ENCODE data around the gene ZFYVE26. TPM values are rescaled to one million over a fixed set of nuclear protein-coding genes. Genes with fewer than 3 reads are reported as not detected.

The ZFYVE26 gene
- total RNA-seq, 1 experiment from 2014 or later, result 20.5 TPM

DNA sequence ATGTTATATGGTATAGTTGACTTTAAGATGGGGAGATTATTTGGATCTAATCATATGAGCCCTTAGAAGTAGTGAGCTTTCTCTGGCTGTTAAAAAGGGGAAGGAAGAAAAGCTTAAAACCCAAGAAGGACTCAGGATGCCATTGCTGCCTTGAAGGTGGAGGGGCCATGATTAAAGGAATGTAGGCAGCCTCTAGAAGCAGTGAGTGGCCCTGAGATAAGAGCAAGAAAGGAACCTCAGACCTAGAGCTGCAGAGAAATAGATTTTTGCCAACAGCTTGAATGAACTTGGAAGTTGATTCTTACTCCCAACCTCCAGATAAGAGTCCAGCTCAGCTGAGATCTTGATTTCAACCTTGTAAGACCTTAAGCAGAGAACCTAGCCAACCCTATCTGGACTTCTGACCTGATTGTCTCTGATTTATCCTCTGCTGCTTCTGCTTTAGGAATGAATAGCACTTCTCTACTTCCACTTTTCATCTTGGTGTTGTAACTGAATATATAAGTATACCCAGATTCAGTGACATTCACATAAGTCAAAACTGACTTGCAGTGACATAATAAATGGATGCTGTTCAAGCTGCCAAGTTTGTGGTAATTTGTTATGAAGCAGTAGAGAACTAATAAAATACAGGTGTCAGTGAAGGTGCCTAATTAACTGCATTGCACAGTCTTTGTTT is 36.7 kb upstream of the ZFYVE26 start:
- peaks cover 4% of the 10 kb centered on the region for H3K9me3 ChIP-seq (ENCODE audit: low read depth, low read length, poor library complexity, severe bottlenecking)
- POLR2A ChIA-PET (ENCODE audit: low non-redundant PET), result no interaction called here
- no peak for DNase-seq (ENCODE audit: low spot score)
- no peak overlapping the region for H3K27ac ChIP-seq (ENCODE audit: low read depth, low read length, poor library complexity, severe bottlenecking)
- CTCF ChIA-PET, result no interaction called here
- intact Hi-C loops (cut with micrococcal nuclease; ENCODE audit: unreplicated experiment), result no loop called here
- H3K4me3 ChIP-seq (ENCODE audit: low read depth, low read length, poor library complexity, severe bottlenecking), result no peak overlapping the region
- H3K27me3 ChIP-seq (replicated peaks; ENCODE audit: insufficient read depth, low read depth, low read length, poor library complexity), result no peaks in the 10 kb centered on the region
- no TSS peak for BruUV-seq (replicated peaks)
- no peaks in the 10 kb centered on the region for H3K4me1 ChIP-seq (ENCODE audit: insufficient read depth, low read length, poor library complexity, severe bottlenecking)
- no peak for TF ChIP-seq EZH2 (IDR thresholded peaks at IDR 0.05; ENCODE audit: borderline replicate concordance, low read depth, low read length, poor library complexity, severe bottlenecking)
- TF ChIP-seq, protein P1, sequence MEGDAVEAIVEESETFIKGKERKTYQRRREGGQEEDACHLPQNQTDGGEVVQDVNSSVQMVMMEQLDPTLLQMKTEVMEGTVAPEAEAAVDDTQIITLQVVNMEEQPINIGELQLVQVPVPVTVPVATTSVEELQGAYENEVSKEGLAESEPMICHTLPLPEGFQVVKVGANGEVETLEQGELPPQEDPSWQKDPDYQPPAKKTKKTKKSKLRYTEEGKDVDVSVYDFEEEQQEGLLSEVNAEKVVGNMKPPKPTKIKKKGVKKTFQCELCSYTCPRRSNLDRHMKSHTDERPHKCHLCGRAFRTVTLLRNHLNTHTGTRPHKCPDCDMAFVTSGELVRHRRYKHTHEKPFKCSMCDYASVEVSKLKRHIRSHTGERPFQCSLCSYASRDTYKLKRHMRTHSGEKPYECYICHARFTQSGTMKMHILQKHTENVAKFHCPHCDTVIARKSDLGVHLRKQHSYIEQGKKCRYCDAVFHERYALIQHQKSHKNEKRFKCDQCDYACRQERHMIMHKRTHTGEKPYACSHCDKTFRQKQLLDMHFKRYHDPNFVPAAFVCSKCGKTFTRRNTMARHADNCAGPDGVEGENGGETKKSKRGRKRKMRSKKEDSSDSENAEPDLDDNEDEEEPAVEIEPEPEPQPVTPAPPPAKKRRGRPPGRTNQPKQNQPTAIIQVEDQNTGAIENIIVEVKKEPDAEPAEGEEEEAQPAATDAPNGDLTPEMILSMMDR (conservative IDR thresholded peaks at IDR 0.05; ENCODE audit: low read depth, low read length), result no peak
- H3K36me3 ChIP-seq (ENCODE audit: insufficient read depth, low read length, poor library complexity, severe bottlenecking), result no peaks in the 10 kb centered on the region

DNA sequence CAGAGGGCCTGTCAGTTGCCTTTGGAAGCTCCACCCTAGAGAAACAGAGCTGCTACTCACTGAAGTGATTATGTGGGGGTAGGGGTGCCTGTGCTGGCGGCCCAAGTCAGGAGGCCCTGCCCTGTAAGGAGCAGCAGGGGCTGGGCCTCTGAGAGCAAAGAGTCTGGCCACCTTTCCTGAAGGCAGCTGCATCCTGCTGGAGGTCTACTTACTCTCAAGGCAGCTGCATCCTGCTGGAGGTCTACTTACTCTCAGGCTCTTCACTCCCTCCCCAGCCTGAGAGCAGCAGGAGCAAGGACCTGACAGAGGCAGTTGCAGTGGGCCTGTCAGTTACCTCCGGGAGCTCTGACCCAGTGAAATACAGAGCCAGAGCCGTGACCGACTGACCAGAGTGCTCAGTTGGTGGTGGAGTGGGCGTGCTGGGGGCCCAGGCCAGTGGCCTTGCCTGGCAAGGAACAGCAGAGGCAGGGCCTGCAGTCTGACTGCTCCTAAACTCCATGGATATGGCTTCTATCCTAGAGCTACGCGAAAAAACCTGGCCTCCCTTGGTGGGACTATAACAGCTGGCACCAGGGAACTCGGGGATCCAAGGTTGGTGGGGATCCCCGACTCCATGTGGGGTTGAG is 35.5 kb upstream of the ZFYVE26 start:
- no peak for DNase-seq (ENCODE audit: low spot score)
- no peak overlapping the region for H3K27ac ChIP-seq (ENCODE audit: low read depth, low read length, poor library complexity, severe bottlenecking)
- POLR2A ChIA-PET (ENCODE audit: low non-redundant PET), result no interaction called here
- H3K36me3 ChIP-seq (ENCODE audit: insufficient read depth, low read length, poor library complexity, severe bottlenecking), result no peaks in the 10 kb centered on the region
- TF ChIP-seq, protein P1 (conservative IDR thresholded peaks at IDR 0.05; ENCODE audit: low read depth, low read length), result no peak
- no peak for TF ChIP-seq EZH2 (IDR thresholded peaks at IDR 0.05; ENCODE audit: borderline replicate concordance, low read depth, low read length, poor library complexity, severe bottlenecking)
- no peaks in the 10 kb centered on the region for H3K4me1 ChIP-seq (ENCODE audit: insufficient read depth, low read length, poor library complexity, severe bottlenecking)
- CTCF ChIA-PET, result no interaction called here
- no peak overlapping the region for H3K4me3 ChIP-seq (ENCODE audit: low read depth, low read length, poor library complexity, severe bottlenecking)
- intact Hi-C loops (cut with micrococcal nuclease; ENCODE audit: unreplicated experiment), result no loop called here
- no peaks in the 10 kb centered on the region for H3K27me3 ChIP-seq (replicated peaks; ENCODE audit: insufficient read depth, low read depth, low read length, poor library complexity)
- peaks cover 4% of the 10 kb centered on the region for H3K9me3 ChIP-seq (ENCODE audit: low read depth, low read length, poor library complexity, severe bottlenecking)
- BruUV-seq (replicated peaks), result no TSS peak

DNA sequence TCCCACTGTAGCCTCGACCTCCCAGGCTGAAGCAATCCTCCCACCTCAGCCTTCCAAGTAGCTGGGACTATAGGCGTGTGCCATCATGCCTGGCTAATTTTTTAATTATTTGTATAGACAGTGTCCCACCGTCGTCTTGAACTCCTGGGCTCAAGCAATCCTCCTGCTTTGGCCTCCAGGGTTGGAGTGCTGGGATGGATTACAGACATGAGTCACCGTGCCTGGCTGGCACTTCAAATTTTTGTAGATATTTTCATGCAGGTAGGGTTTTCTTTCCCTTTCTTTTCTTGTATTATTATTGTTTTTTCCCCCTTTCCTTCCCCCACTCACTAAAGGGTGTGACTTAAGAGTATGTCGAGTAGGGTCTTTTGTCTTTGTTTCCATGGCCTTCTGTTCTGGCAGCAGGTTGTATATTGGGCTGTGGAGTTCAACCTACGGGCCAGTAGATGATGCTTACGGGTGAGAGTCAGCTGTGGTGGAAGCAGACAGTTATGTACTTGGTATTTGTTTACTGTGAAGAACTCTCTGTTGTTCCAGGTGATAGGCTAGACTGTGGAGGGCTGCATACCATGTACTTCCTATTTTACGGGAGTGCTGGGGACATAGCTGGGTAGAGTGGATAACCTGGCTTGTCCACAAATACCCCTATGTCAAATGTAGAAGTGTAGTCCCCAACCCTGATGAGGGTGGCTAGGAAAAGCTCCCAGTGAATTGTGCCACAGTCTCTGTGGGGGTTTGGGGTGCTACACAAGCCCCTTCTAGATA is 33.9 kb upstream of the ZFYVE26 start:
- DNase-seq (ENCODE audit: low spot score), result no peak
- H3K9me3 ChIP-seq (ENCODE audit: low read depth, low read length, poor library complexity, severe bottlenecking), result peaks cover 4% of the 10 kb centered on the region
- intact Hi-C loops (cut with micrococcal nuclease; ENCODE audit: unreplicated experiment), result no loop called here
- no peaks in the 10 kb centered on the region for H3K36me3 ChIP-seq (ENCODE audit: insufficient read depth, low read length, poor library complexity, severe bottlenecking)
- ChIA-PET POLR2A (ENCODE audit: low non-redundant PET) (no interaction called here), CTCF (no interaction called here)
- TF ChIP-seq, protein P1 (conservative IDR thresholded peaks at IDR 0.05; ENCODE audit: low read depth, low read length), result no peak
- no peak for TF ChIP-seq EZH2 (IDR thresholded peaks at IDR 0.05; ENCODE audit: borderline replicate concordance, low read depth, low read length, poor library complexity, severe bottlenecking)
- no TSS peak for BruUV-seq (replicated peaks)
- H3K4me3 ChIP-seq (ENCODE audit: low read depth, low read length, poor library complexity, severe bottlenecking), result no peak overlapping the region
- no peaks in the 10 kb centered on the region for H3K4me1 ChIP-seq (ENCODE audit: insufficient read depth, low read length, poor library complexity, severe bottlenecking)
- no peaks in the 10 kb centered on the region for H3K27me3 ChIP-seq (replicated peaks; ENCODE audit: insufficient read depth, low read depth, low read length, poor library complexity)
- H3K27ac ChIP-seq (ENCODE audit: low read depth, low read length, poor library complexity, severe bottlenecking), result no peak overlapping the region

Data from A673 (cell line).